ENCODE data around the gene PLEKHH1. TPM values are rescaled to one million over a fixed set of nuclear protein-coding genes. Genes with fewer than 3 reads are reported as not detected.

PLEKHH1 gene
- total RNA-seq, 2 experiments from 2014 or later: 4.8 to 6.7 TPM

DNA sequence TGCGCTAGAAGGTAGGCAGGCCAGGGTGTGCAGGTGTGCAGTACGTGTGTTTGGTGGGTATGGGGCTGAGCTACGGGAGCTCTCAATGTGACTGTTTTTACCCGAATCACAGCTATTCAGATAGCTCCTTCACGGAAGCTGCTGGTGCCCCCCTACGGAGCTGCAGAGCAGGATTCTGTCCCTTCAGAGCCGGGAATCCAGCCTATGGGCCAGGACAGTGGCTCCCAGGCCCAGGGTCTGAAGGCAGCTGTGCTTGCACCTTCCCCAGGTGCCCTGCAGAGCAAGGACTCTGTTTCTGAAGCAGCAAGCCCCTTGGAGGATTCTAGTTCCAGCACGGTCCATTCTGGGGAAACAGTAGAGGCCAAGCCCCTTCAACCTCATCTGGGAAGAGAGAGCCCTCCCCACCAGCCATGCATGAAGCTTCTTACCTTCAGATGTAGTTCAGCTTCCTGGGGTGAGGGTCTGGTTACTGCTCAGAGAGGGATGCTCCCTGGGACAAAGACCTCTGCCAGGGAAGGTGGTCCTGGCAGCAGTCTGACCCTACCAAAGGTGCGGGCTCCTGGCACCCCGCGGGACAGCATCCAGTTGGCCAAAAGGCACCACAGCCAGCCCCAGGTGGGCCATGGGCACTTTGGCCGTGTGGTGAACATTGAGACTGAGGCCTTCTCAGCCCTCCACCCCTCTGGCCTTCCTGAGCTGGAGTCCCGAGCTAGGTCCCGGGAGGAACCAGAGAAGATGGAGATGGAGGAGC lies 29.1 kb downstream of the PLEKHH1 start:
- intact Hi-C loops (cut with micrococcal nuclease): no loop called here
- ChIA-PET POLR2A (no interaction called here), CTCF (interaction anchor here (1.0 to 2.9 kb wide), 4 partner anchors 9 to 95 kb away, joined by 3 to 19 read pairs (median 9); no protein-coding TSS in a partner anchor)
- Mint-ChIP-seq H3K36me3 (ENCODE audit: low read depth) (no peaks in the 10 kb centered on the region), H3K27ac (no peak overlapping the region), H3K27me3 (no peaks in the 10 kb centered on the region), H3K4me1 (ENCODE audit: low read depth) (no peaks in the 10 kb centered on the region), H3K4me3 (no peak overlapping the region), H3K9me3 (no peaks in the 10 kb centered on the region)
- DNase-seq: no peak
- TF ChIP-seq, protein P1, sequence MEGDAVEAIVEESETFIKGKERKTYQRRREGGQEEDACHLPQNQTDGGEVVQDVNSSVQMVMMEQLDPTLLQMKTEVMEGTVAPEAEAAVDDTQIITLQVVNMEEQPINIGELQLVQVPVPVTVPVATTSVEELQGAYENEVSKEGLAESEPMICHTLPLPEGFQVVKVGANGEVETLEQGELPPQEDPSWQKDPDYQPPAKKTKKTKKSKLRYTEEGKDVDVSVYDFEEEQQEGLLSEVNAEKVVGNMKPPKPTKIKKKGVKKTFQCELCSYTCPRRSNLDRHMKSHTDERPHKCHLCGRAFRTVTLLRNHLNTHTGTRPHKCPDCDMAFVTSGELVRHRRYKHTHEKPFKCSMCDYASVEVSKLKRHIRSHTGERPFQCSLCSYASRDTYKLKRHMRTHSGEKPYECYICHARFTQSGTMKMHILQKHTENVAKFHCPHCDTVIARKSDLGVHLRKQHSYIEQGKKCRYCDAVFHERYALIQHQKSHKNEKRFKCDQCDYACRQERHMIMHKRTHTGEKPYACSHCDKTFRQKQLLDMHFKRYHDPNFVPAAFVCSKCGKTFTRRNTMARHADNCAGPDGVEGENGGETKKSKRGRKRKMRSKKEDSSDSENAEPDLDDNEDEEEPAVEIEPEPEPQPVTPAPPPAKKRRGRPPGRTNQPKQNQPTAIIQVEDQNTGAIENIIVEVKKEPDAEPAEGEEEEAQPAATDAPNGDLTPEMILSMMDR (IDR thresholded peaks at IDR 0.05): no peak
- ATAC-seq: no peak

DNA sequence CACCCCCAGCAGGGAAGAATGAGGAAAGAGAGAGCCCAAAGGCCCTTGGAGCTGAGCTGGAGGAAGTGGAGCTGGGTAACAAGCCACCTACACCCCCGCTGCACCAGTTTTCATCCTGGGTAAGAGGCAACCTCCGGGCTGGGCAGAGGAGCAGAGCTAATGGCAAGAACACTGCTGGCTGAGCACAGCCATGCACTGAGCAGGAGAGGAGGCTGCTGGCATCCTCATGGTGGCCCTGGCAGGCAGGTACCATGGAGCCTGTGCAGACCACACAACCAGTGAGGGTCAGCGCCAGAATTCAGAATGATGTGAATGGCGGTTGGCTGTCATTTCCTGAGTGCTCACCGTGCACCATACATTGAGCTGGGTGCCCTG lies 29.7 kb downstream of the PLEKHH1 start:
- DNase-seq (no peak), ATAC-seq (no peak)
- TF ChIP-seq, protein P1 (IDR thresholded peaks at IDR 0.05): no peak
- ChIA-PET POLR2A (no interaction called here), CTCF (interaction anchor here (1.0 to 2.9 kb wide), 4 partner anchors 9 to 96 kb away, joined by 3 to 19 read pairs (median 9); no protein-coding TSS in a partner anchor)
- Mint-ChIP-seq H3K27ac (no peak overlapping the region), H3K27me3 (no peaks in the 10 kb centered on the region), H3K36me3 (ENCODE audit: low read depth) (no peaks in the 10 kb centered on the region), H3K9me3 (no peaks in the 10 kb centered on the region), H3K4me1 (ENCODE audit: low read depth) (no peaks in the 10 kb centered on the region), H3K4me3 (no peak overlapping the region)
- intact Hi-C loops (cut with micrococcal nuclease): no loop called here

DNA sequence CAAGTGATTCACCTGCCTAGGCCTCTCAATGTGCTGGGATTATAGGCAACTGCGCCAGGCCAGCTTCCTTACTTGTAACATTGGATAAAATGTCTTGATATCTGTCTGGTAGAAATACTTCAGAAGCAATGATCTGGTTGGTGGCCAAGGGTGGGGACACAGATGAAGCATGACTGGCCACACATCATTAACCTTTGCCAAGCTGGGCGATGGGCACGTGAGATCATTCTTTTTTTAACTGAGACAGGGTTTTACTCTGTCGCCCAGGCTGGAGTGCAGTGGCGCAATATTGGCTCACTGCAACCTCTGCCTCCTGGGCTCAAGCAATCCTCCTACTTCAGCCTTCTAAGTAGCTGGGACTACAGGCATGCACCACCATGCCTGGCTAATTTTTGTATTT lies 31.1 kb downstream of the PLEKHH1 start:
- DNase-seq (no peak), ATAC-seq (no peak)
- ChIA-PET CTCF (interaction anchor here (3.3 kb wide), 1 partner anchor 137 kb away, joined by 24 read pairs; no protein-coding TSS in a partner anchor), POLR2A (interaction anchor here (0.6 kb wide), 1 partner anchor 8 kb away, joined by 3 read pairs; no protein-coding TSS in a partner anchor)
- intact Hi-C loops (cut with micrococcal nuclease): no loop called here
- no peaks in the 10 kb centered on the region for H3K36me3 Mint-ChIP-seq (ENCODE audit: low read depth)
- H3K4me1 Mint-ChIP-seq (ENCODE audit: low read depth): no peaks in the 10 kb centered on the region
- TF ChIP-seq, protein P1 (IDR thresholded peaks at IDR 0.05): no peak
- no peaks in the 10 kb centered on the region for H3K9me3 Mint-ChIP-seq
- H3K27ac Mint-ChIP-seq: no peak overlapping the region
- H3K27me3 Mint-ChIP-seq: no peaks in the 10 kb centered on the region
- no peak overlapping the region for H3K4me3 Mint-ChIP-seq

DNA sequence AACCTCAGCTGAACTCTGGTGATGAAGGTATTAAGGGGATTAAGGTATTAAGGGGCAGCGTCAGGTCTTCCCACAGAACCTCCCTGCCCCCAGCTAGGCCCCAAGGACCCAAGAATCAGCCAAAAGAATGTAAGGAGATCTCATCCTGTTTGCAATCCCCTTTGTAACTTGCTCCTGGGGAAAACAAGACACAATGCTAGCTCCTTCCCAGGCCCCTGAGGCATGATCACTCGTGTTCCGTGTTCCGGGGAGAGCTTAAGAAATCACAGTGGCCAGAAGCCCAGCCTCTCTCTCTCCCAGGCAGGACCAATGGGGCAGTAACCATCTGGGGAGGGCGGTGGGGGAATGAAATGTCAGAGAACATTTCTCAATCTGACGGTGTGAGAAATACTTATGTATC lies 33.8 kb downstream of the PLEKHH1 start:
- CTCF ChIA-PET: interaction anchor here (2.5 to 3.3 kb wide), 2 partner anchors 40 to 140 kb away, joined by 9 to 24 read pairs; no protein-coding TSS in a partner anchor
- H3K27ac Mint-ChIP-seq: no peak overlapping the region
- no peak for DNase-seq
- no peak for ATAC-seq
- no peaks in the 10 kb centered on the region for H3K27me3 Mint-ChIP-seq
- no peaks in the 10 kb centered on the region for H3K9me3 Mint-ChIP-seq
- no peak overlapping the region for H3K4me3 Mint-ChIP-seq
- intact Hi-C loops (cut with micrococcal nuclease): loop anchor here (5.0 kb wide), 1 partner anchor 40 kb away; no protein-coding TSS in a partner anchor
- H3K36me3 Mint-ChIP-seq (ENCODE audit: low read depth): no peaks in the 10 kb centered on the region
- POLR2A ChIA-PET: no interaction called here
- TF ChIP-seq, protein P1 (IDR thresholded peaks at IDR 0.05): no peak
- peaks cover 3% of the 10 kb centered on the region for H3K4me1 Mint-ChIP-seq (ENCODE audit: low read depth)

DNA sequence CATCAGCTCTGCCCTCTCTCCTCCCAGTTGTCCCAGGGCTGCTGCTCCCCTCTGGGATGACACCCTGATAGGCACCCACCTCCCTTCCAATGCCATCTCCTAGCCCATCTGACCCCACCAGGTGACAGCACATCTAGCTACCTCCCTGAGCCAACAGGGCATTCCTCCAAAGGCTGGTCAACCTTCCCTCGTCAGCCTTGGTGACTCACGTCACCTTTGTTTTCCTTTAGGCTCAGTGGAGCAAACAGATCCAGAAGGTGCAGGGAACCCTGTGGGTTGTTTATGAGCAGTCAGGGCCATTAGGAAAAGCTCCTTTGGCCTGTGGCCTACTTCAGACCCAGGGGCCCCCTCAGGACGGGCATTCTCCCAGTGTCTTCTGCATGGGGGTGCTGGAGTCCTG lies 34.6 kb downstream of the PLEKHH1 start:
- TF ChIP-seq, protein P1 (IDR thresholded peaks at IDR 0.05): no peak
- intact Hi-C loops (cut with micrococcal nuclease): loop anchor here (5.0 kb wide), 1 partner anchor 40 kb away; no protein-coding TSS in a partner anchor
- no peak for ATAC-seq
- CTCF ChIA-PET: interaction anchor here (1.6 to 6.9 kb wide), 4 partner anchors 41 to 140 kb away, joined by 9 to 199 read pairs (median 16); no protein-coding TSS in a partner anchor
- POLR2A ChIA-PET: no interaction called here
- H3K27ac Mint-ChIP-seq: no peak overlapping the region
- no peaks in the 10 kb centered on the region for H3K36me3 Mint-ChIP-seq (ENCODE audit: low read depth)
- DNase-seq: no peak
- H3K4me1 Mint-ChIP-seq (ENCODE audit: low read depth): peaks cover 3% of the 10 kb centered on the region
- no peaks in the 10 kb centered on the region for H3K9me3 Mint-ChIP-seq
- H3K4me3 Mint-ChIP-seq: no peak overlapping the region
- no peaks in the 10 kb centered on the region for H3K27me3 Mint-ChIP-seq
